Measurements from ENCODE around the gene STYXL1. TPM values are rescaled to one million over a fixed set of nuclear protein-coding genes. Genes with fewer than 3 reads are reported as not detected.
A peak's percentile ranks its signal among the peaks of the same experiment; 100 is the strongest.

Gene STYXL1
- total and polyA plus RNA-seq, 7 donors = 9.4 to 81.4 (median 30.7) TPM

- TF ChIP-seq EP300 (IDR thresholded peaks at IDR 0.05) (no peak), POLR2A (IDR thresholded peaks at IDR 0.05) (no peak), POLR2AphosphoS5 (IDR thresholded peaks at IDR 0.05) (no peak)
- intact Hi-C loops (cut with DNase I) = no loop called here
- 94 to 95% methylated on average over 32 of the region's 32 CpGs for WGBS, 2 donors
- Histone ChIP-seq H3K36me3 (peaks cover 17 to 61% (median 39%) of the 10 kb centered on the region in 4 donors), H3K27ac (peak overlapping the region in 2 of 4 donors; percentile 31 to 41), H3K4me1 (peaks cover 0 to 16% (median 12%) of the 10 kb centered on the region in 4 donors), H3K4me3 (no peak overlapping the region), H3K9me3 (no peaks in the 10 kb centered on the region), H3K27me3 (no peaks in the 10 kb centered on the region)
- peak; percentile 29 for DNase-seq
These were observed 60.6 kb downstream of the STYXL1 start for GRCh38 chr7:75987026-75987804.

- peak; percentile 55 for DNase-seq
- H3K4me3 ChIP-seq = no peak overlapping the region
- peaks cover 0 to 16% (median 12%) of the 10 kb centered on the region in 4 donors for H3K4me1 ChIP-seq
- no peak for TF ChIP-seq POLR2A (IDR thresholded peaks at IDR 0.05)
- TF ChIP-seq EP300 (IDR thresholded peaks at IDR 0.05) = no peak
- TF ChIP-seq CTCF (IDR thresholded peaks at IDR 0.05) = no peak
- no peak for TF ChIP-seq POLR2AphosphoS5 (IDR thresholded peaks at IDR 0.05)
- H3K36me3 ChIP-seq = peaks cover 25 to 71% (median 45%) of the 10 kb centered on the region in 4 donors
- H3K9me3 ChIP-seq = no peaks in the 10 kb centered on the region
- H3K27me3 ChIP-seq = no peaks in the 10 kb centered on the region
- intact Hi-C loops (cut with DNase I) = no loop called here
- peak overlapping the region in 1 of 4 donors; percentile 21 for H3K27ac ChIP-seq
- 82 to 90% methylated on average over 20 of the region's 20 CpGs for WGBS, 2 donors
These were observed 61.5 kb downstream of the STYXL1 start for GRCh38 chr7:75986147-75986781.

GRCh38 chr7:75985518-75986146 lies 62.2 kb downstream of the STYXL1 start:
- Histone ChIP-seq H3K4me1 (peaks cover 0 to 16% (median 12%) of the 10 kb centered on the region in 4 donors), H3K27me3 (no peaks in the 10 kb centered on the region), H3K9me3 (no peaks in the 10 kb centered on the region), H3K27ac (peak overlapping the region in 3 of 4 donors; percentile 14 to 23 (median 21)), H3K4me3 (no peak overlapping the region), H3K36me3 (peaks cover 32 to 77% (median 51%) of the 10 kb centered on the region in 4 donors)
- TF ChIP-seq CTCF (IDR thresholded peaks at IDR 0.05) (no peak), POLR2A (IDR thresholded peaks at IDR 0.05) (no peak), POLR2AphosphoS5 (IDR thresholded peaks at IDR 0.05) (peak in 1 of 4 donors; percentile 17)
- DNase-seq = no peak
- intact Hi-C loops (cut with DNase I) = no loop called here
- 57 to 85% methylated on average over 41 of the region's 41 CpGs for WGBS, 2 donors

- intact Hi-C loops (cut with DNase I) = no loop called here
- H3K4me3 ChIP-seq = no peak overlapping the region
- H3K36me3 ChIP-seq = peaks cover 32 to 83% (median 56%) of the 10 kb centered on the region in 4 donors
- peak overlapping the region in 2 of 4 donors; percentile 14 to 23 for H3K27ac ChIP-seq
- 79 to 91% methylated on average over 21 of the region's 21 CpGs for WGBS, 2 donors
- peaks cover 0 to 11% (median 11%) of the 10 kb centered on the region in 4 donors for H3K4me1 ChIP-seq
- H3K9me3 ChIP-seq = no peaks in the 10 kb centered on the region
- H3K27me3 ChIP-seq = no peaks in the 10 kb centered on the region
- no peak for DNase-seq
- TF ChIP-seq CTCF (IDR thresholded peaks at IDR 0.05) (no peak), POLR2AphosphoS5 (IDR thresholded peaks at IDR 0.05) (no peak), POLR2A (IDR thresholded peaks at IDR 0.05) (no peak), EP300 (IDR thresholded peaks at IDR 0.05) (no peak)
These were observed 62.7 kb downstream of the STYXL1 start for GRCh38 chr7:75985009-75985517.

All from sigmoid colon (tissue), 7 donors.